HG03558 (cell line): ENCODE measurements around the gene MECR.

ENCODE experiments used
- ATAC-seq: cut with Tn5 transposase; IDR thresholded peaks from one replicate; pipeline ENCODE4 v1.9.1; 2021; ENCODE audit warnings: moderate number of reproducible peaks; ENCODE audit not compliant: unreplicated experiment; ENCODE audit errors: extremely low read depth

Gene MECR, protein sequence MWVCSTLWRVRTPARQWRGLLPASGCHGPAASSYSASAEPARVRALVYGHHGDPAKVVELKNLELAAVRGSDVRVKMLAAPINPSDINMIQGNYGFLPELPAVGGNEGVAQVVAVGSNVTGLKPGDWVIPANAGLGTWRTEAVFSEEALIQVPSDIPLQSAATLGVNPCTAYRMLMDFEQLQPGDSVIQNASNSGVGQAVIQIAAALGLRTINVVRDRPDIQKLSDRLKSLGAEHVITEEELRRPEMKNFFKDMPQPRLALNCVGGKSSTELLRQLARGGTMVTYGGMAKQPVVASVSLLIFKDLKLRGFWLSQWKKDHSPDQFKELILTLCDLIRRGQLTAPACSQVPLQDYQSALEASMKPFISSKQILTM

GRCh38 chr1:29230553-29231378 lies at the start of gene MECR:
Gene MECR (minus strand): TSS chr1:29230934. CDS start chr1:29230906, 28 bp downstream.
- ATAC-seq, result peak; percentile 78

- no peak for ATAC-seq
Measured at GRCh38 chr1:29279951-29280391, 49.2 kb upstream of the MECR start.

DNA sequence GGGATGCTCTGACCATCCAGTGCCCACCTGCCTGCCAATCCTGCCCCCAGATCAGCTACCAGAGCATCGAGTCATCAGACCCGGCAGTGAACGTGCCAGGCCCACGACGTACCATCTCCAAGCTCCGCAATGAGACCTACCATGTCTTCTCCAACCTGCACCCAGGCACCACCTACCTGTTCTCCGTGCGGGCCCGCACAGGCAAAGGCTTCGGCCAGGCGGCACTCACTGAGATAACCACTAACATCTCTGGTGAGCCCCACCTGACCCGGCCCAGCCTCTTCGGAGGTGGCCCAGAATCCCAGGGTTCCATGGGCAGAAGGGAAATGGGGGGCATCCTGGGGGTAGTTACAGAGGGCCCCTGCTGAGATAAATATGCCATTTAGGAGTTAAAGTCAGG lies 48.7 kb upstream of the MECR start:
- ATAC-seq, result no peak

DNA sequence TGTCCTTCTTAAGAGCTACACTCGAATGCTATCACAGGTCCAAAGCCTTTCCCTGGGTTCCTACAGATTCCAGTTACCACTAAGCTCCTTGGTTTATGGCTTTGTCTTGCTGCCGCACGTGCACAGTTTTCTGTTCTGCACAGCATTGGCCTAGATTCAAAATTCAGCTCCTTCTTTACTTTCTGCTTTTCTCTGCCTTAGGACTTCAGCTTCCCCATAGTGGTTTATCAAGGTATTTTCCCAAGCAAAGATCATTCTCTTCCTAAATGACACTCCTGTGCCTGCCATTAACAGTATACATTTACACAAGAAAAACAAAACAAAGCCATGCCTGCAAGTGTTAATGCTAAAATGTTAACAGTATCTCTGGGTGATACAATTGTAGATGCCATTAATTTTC lies 47.4 kb upstream of the MECR start:
- no peak for ATAC-seq

- ATAC-seq, result no peak
Measured at GRCh38 chr1:29275435-29275834, 44.7 kb upstream of the MECR start.

GRCh38 chr1:29272147-29272907 lies 41.6 kb upstream of the MECR start:
- no peak for ATAC-seq

DNA sequence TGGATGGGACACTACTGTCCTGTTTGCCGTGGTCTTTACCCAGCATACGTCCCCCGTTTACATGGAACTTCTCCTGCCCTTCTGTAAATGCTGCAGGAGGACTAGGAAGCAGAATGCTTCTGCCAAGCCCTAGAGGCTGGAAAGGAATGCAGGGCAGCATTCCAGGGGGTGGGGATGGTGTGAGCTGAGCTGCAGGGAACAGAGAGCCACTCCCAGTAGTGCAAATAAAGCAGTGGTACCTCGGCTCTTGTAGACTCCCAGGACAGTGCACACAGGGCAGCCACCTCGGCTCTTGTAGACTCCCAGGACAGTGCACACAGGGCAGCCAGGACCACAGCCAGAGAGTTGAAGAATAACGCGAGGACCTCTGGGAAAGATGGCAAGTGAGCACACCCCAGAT lies 41.0 kb upstream of the MECR start:
- ATAC-seq, result no peak

- ATAC-seq, result no peak
Measured at GRCh38 chr1:29270929-29271521, 40.3 kb upstream of the MECR start.

- no peak for ATAC-seq
Measured at GRCh38 chr1:29269382-29269781, 38.6 kb upstream of the MECR start.

- no peak for ATAC-seq
Measured at GRCh38 chr1:29267321-29268070, 36.8 kb upstream of the MECR start.

GRCh38 chr1:29266912-29267311 lies 36.2 kb upstream of the MECR start:
- no peak for ATAC-seq

DNA sequence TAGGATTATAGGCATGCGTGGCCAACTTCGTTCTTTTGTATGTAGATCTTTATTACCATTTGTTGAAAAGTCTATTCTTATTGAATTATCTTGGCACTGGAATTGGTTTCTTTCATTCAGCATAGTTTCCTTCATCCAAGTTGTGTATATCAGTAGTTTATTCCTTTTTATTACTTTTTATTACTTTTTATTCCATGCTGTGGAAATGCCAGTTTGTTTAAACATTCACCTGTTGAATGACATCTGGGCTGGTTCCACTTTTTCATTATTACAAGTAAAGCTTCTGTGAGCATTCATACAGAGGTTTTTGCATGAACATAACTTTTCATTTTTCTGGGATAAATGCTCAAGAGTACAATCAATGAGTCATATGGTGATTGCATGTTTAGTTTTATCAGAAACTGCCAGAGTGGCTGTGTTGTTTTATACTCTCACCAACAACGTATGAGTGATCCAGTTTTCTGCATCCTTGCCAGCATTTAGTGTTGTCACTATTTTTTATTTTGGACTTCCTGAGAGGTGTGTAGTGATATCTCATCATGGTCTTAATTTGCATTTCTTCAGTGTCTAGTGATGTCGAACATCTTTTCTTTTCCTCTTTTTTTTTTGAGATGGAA lies 34.1 kb upstream of the MECR start:
- no peak for ATAC-seq

DNA sequence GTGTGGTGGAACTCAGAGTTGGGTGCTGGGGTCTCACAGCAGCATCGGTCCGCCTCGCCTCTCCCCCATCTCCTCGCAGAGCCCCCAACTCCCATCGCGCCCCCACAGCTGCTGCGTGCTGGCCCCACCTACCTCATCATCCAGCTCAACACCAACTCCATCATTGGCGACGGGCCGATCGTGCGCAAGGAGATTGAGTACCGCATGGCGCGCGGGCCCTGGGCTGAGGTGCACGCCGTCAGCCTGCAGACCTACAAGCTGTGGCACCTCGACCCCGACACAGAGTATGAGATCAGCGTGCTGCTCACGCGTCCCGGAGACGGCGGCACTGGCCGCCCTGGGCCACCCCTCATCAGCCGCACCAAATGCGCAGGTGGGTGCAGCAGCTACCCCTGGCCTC lies 29.8 kb upstream of the MECR start:
- ATAC-seq, result no peak

- no peak for ATAC-seq
Measured at GRCh38 chr1:29259802-29260441, 29.2 kb upstream of the MECR start.

DNA sequence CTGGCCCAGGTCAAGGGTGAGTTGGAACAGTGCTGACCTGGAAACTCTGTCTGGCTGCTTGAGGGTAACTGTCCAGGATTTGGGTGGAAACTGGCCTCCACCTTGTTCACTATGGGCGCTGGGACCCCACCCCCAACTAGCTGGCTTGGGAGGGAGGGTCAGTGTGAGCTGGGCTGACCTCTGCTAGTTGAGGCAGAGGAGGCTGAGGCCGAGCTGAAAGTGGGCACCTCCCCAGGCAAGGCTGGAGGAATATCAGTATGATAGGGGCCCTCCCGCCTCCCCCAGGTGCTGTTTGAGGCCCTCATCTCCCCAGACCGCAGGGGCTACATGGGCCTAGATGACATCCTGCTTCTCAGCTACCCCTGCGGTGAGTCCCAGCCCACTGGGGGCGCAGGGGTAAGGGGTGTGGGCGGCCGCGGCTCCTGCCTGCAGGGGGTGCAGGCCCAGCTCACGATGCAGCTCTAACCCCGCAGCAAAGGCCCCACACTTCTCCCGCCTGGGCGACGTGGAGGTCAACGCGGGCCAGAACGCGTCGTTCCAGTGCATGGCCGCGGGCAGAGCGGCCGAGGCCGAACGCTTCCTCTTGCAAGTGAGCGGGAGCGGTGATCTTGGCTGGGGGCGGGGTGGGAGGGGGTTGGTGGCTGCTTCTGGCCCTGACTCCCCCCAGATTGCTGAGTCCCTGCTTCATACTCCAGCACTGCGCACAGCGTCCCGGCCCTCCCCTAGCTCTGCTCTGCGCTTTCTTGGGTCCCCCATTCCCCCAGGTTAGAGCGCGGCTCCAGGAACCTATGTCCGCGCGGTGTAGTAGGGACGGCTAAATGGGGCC lies 28.5 kb upstream of the MECR start:
- no peak for ATAC-seq

DNA sequence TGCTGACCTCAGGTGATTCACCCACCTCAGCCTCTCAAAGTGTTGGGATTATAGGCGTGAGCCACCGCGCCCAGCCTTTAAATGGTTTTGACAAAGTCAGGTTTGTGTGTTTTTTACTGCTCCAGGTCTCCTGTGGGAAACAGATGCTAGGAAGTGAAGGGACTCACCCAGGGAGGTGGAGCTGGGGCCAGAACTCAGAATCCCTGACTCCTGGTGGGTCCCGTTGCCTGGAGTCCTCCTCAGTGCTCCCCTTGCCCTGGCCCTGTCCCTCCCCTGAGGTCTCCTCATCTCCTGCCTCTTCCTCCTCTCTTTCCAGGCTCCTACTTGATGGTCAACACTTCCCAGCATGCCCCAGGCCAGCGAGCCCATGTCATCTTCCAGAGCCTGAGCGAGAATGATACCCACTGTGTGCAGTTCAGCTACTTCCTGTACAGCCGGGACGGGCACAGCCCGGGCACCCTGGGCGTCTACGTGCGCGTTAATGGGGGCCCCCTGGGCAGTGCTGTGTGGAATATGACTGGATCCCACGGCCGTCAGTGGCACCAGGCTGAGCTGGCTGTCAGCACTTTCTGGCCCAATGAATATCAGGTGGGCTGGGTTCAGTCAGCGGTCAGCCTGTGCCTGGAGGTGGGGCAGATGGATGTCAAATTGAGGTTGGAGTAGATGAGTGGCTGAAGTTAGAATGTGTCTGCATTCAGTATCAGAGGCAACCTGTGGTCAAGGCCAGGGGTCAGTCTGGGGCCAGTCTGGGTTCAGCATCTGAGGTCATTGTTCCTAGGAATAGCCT lies 27.6 kb upstream of the MECR start:
- ATAC-seq, result no peak
